ENCODE data around the gene ATOX1.

DNA sequence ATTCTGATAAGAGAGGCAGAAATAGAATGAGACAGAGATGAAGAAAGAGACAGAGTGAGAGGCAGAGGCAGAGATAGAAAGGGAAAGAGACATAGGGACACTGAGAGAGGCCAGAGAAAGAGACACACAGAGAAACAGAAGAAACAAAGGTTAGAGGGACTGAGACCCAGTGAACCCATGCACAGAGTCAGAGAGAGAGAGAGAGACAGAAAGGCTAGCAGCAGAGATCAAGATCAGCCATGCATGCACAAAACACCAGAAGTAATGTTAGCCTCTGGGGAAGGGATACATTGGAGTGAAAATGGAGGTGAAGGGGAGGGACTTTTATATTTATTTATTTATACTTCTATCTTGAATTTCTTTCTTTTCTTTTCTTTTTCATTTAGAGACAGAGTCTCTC is 57.6 kb downstream of the ATOX1 start:
- no peak for TF ChIP-seq CTCF (IDR thresholded peaks at IDR 0.05)
- TF ChIP-seq, protein P1, sequence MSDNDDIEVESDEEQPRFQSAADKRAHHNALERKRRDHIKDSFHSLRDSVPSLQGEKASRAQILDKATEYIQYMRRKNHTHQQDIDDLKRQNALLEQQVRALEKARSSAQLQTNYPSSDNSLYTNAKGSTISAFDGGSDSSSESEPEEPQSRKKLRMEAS (IDR thresholded peaks at IDR 0.05; ENCODE audit: low read depth), result no peak
- TF ChIP-seq, protein P2, sequence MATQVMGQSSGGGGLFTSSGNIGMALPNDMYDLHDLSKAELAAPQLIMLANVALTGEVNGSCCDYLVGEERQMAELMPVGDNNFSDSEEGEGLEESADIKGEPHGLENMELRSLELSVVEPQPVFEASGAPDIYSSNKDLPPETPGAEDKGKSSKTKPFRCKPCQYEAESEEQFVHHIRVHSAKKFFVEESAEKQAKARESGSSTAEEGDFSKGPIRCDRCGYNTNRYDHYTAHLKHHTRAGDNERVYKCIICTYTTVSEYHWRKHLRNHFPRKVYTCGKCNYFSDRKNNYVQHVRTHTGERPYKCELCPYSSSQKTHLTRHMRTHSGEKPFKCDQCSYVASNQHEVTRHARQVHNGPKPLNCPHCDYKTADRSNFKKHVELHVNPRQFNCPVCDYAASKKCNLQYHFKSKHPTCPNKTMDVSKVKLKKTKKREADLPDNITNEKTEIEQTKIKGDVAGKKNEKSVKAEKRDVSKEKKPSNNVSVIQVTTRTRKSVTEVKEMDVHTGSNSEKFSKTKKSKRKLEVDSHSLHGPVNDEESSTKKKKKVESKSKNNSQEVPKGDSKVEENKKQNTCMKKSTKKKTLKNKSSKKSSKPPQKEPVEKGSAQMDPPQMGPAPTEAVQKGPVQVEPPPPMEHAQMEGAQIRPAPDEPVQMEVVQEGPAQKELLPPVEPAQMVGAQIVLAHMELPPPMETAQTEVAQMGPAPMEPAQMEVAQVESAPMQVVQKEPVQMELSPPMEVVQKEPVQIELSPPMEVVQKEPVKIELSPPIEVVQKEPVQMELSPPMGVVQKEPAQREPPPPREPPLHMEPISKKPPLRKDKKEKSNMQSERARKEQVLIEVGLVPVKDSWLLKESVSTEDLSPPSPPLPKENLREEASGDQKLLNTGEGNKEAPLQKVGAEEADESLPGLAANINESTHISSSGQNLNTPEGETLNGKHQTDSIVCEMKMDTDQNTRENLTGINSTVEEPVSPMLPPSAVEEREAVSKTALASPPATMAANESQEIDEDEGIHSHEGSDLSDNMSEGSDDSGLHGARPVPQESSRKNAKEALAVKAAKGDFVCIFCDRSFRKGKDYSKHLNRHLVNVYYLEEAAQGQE (IDR thresholded peaks at IDR 0.05; ENCODE audit: low read depth, low read length), result no peak
- TF ChIP-seq SMC3 (IDR thresholded peaks at IDR 0.05; ENCODE audit: low read depth, low read length), result no peak
- no peak for TF ChIP-seq RAD21 (IDR thresholded peaks at IDR 0.05; ENCODE audit: low read length)
- no peak for TF ChIP-seq TCF12 (IDR thresholded peaks at IDR 0.05)

Measured in SK-N-SH (cell line).